CD14-positive monocyte (primary cell): Measurements from ENCODE around the gene SLCO2A1. TPM values are rescaled to one million over a fixed set of nuclear protein-coding genes. Genes with fewer than 3 reads are reported as not detected.

Source experiments
- DNase-seq, 3 donors: peaks; one replicate each; pipeline ENCODE4 v3.0.0-alpha.2; 2011 to 2022
- H2AFZ ChIP-seq: 2 replicates; pipeline ENCODE4 v1.6.0; 2012; ENCODE audit warnings: mild to moderate bottlenecking, low read depth, low read length, inconsistent platforms; ENCODE audit not compliant: insufficient read depth, poor library complexity, severe bottlenecking
- H3K27ac ChIP-seq, 2 donors: 1 replicate in 1 of 2; 2 replicates in 1 of 2; pipeline ENCODE4 v1.5.1; 2012 to 2013; ENCODE audit warnings: low read length in 2 of 2, control low read depth in 1 of 2, inconsistent platforms in 1 of 2, low read depth in 1 of 2, mild to moderate bottlenecking in 1 of 2
- H3K27me3 ChIP-seq, 2 donors: one replicate each; pipeline versions ENCODE4 v1.6.0 to v1.6.1; 2011 to 2013; ENCODE audit warnings: low read length in 2 of 2; ENCODE audit not compliant: control insufficient read depth in 2 of 2, insufficient read depth in 2 of 2
- H3K36me3 ChIP-seq, 2 donors: replicated peaks in 1 of 2; 1 replicate in 1 of 2; 2 replicates in 1 of 2; pipeline versions ENCODE4 v1.5.1 to v1.6.1; 2012 to 2013; ENCODE audit warnings: low read length in 2 of 2, control low read depth in 1 of 2, inconsistent platforms in 1 of 2, mild to moderate bottlenecking in 1 of 2; ENCODE audit not compliant: insufficient read depth in 2 of 2, control insufficient read depth in 1 of 2
- H3K4me1 ChIP-seq, 2 donors: 1 replicate in 1 of 2; 2 replicates in 1 of 2; pipeline versions ENCODE4 v1.5.1 to v1.6.1; 2012 to 2013; ENCODE audit warnings: low read length in 2 of 2, control low read depth in 1 of 2, inconsistent platforms in 1 of 2, mild to moderate bottlenecking in 1 of 2, moderate library complexity in 1 of 2; ENCODE audit not compliant: insufficient read depth in 2 of 2, control insufficient read depth in 1 of 2
- H3K4me2 ChIP-seq: replicated peaks from 2 replicates; pipeline ENCODE3; 2012; ENCODE audit warnings: low read length, moderate library complexity, mild to moderate bottlenecking; ENCODE audit not compliant: poor library complexity, severe bottlenecking; ENCODE audit errors: extremely low read depth
- H3K4me3 ChIP-seq, 3 experiments: fragments of 200-600 bp in 1 of 3; sonication (generic) in 1 of 3; replicated peaks in 1 of 3; 1 replicate in 2 of 3; 2 replicates in 1 of 3; pipeline ENCODE4 v1.5.1; 2011 to 2013; ENCODE audit warnings: low read length in 3 of 3, mild to moderate bottlenecking in 3 of 3, control low read depth in 2 of 3, low read depth in 2 of 3, inconsistent platforms in 1 of 3, moderate library complexity in 1 of 3
- H3K79me2 ChIP-seq: 2 replicates; pipeline ENCODE4 v1.6.0; 2012; ENCODE audit warnings: mild to moderate bottlenecking, control low read depth, inconsistent platforms, low read length, moderate library complexity; ENCODE audit not compliant: insufficient read depth
- H3K9ac ChIP-seq: 2 replicates; pipeline ENCODE4 v1.6.0; 2017; ENCODE audit warnings: low read length, mild to moderate bottlenecking; ENCODE audit not compliant: insufficient read depth, poor library complexity, severe bottlenecking
- H3K9me3 ChIP-seq, 2 donors: replicated peaks in 1 of 2; 1 replicate in 1 of 2; 2 replicates in 1 of 2; pipeline versions ENCODE4 v1.5.1 to v1.6.1; 2012 to 2013; ENCODE audit warnings: low read length in 2 of 2, control low read depth in 1 of 2; ENCODE audit not compliant: control insufficient read depth in 1 of 2, insufficient read depth in 1 of 2
- H4K20me1 ChIP-seq: 2 replicates; pipeline ENCODE4 v1.6.0; 2012; ENCODE audit warnings: mild to moderate bottlenecking, low read length, control low read depth, moderate library complexity; ENCODE audit not compliant: insufficient read depth
- H3K27ac Mint-ChIP-seq, 7 donors: one replicate each; pipeline ENCODE4 v1.8.0; 2020; ENCODE audit warnings: mild to moderate bottlenecking in 7 of 7, mixed read lengths in 7 of 7, moderate library complexity in 6 of 7, inconsistent platforms in 2 of 7
- H3K27me3 Mint-ChIP-seq, 3 donors: one replicate each; pipeline ENCODE4 v1.8.0; 2021 to 2022; ENCODE audit warnings: low read depth in 3 of 3, mild to moderate bottlenecking in 3 of 3, mixed read lengths in 3 of 3, moderate library complexity in 3 of 3, inconsistent platforms in 1 of 3
- H3K36me3 Mint-ChIP-seq, 2 donors: one replicate each; pipeline ENCODE4 v1.8.0; 2020; ENCODE audit warnings: mixed read lengths in 2 of 2, inconsistent platforms in 1 of 2, mild to moderate bottlenecking in 1 of 2
- H3K4me1 Mint-ChIP-seq: one replicate; pipeline ENCODE4 v1.8.0; 2020; ENCODE audit warnings: mild to moderate bottlenecking, mixed read lengths
- H3K4me3 Mint-ChIP-seq, 2 donors: one replicate each; pipeline ENCODE4 v1.8.0; 2020; ENCODE audit warnings: mild to moderate bottlenecking in 2 of 2, mixed read lengths in 2 of 2, moderate library complexity in 1 of 2
- H3K9me3 Mint-ChIP-seq, 7 donors: one replicate each; pipeline ENCODE4 v1.8.0; 2020 to 2022; ENCODE audit warnings: mixed read lengths in 7 of 7, mild to moderate bottlenecking in 6 of 7, moderate library complexity in 6 of 7, inconsistent platforms in 2 of 7
- CTCF ChIP-seq: fragments of 200-600 bp; IDR thresholded peaks from one replicate; pipeline ENCODE4 v1.8.0; 2022; ENCODE audit warnings: antibody characterized with exemption, mild to moderate bottlenecking
- WGBS: methylation state at CpG from one replicate; pipeline ENCODE4 v1.1.5; 2013; ENCODE audit warnings: missing lambda C conversion rate; ENCODE audit not compliant: insufficient coverage; 5-methylcytosine and 5-hydroxymethylcytosine counted together
- intact Hi-C, 2 donors: fragments of 100-400 bp; cut with micrococcal nuclease; formaldehyde crosslinking; loops; one replicate each; pipeline versions ENCODE4 v1.15.0 to v1.15.1; 2023
- polyA plus RNA-seq, 3 donors: library from polyadenylated mRNA; depleted of rRNA in 1 of 3; unstranded in 2 of 3; stranded (reverse) in 1 of 3; fragments of 300-500 nt in 2 of 3; fragments of >200 nt in 1 of 3; fragmentation: Illumina TruSeq in 2 of 3; gene quantifications; 1 replicate in 2 of 3; 2 replicates in 1 of 3; pipeline ENCODE4 v1.2.3, GENCODE V29; 2012 to 2021

Gene SLCO2A1
- polyA plus RNA-seq, 3 donors, result 0.12 TPM; not detected in 2

DNA sequence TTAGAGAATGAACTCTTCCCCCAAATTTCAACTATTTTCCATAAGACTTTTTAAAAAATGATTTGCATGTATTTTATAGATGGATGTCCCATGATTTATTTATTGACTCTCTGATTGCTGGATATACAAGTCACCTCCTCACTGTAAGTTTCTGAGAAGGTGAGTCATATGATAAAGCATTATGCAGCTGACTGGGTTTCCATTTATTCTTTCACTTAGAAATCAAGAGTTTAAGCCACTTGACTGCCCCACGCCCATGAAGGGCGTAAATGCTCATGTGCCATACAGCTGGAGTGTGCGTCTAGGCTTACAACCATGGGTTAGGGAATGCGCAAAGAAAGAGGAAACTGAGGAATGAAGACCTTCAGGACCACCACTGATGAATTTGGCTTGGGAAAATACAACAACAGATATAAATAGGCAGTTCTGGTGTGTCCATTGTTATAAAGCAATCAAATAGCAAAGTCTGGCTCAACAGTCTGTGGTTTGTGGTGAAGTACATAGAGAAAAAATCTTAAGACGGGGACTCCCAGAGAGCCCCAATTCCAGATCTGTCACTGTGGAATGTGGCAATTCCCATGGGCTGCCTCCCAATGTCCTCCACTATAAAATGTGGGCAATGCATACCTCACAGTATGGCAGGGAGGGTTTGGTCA lies 20.3 kb downstream of the SLCO2A1 start:
- WGBS, result no CpG with 5 or more reads among the region's 5 CpGs
- H3K27me3 Mint-ChIP-seq, result peaks cover 0 to 3% (median 1%) of the 10 kb centered on the region in 3 donors
- H3K4me2 ChIP-seq, result no peak overlapping the region

DNA sequence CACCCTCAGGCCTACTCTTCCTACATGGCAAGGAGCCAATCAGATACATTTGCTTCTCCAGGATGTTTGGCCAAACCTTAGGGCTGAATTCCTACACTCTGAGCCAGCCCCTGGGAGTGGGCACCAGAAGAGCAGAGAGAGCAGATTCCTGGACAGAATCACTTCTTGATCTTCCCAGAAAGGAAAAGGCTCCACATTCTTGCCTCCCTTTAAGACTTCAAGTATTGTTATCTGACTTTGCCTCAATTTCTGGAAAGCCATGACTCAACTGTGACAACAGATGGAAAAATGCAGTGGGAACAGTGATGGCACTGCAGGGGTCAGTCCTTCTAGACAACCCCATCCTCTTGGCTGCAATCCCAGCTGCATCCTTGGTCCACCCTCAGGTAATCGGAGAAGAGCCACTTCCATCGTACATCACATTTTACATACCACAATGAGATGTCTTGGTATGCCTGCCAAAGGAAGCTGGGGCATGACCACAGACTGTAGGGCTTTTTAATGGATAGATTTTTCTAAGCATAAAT lies 21.0 kb downstream of the SLCO2A1 start:
- DNase-seq, result no peak
- Histone ChIP-seq H3K9me3 (peaks cover 0 to 2% of the 10 kb centered on the region in 2 donors), H3K4me2 (no peak overlapping the region), H3K36me3 (no peaks in the 10 kb centered on the region), H2AFZ (no peak overlapping the region), H4K20me1 (no peaks in the 10 kb centered on the region), H3K79me2 (no peaks in the 10 kb centered on the region), H3K27me3 (no peaks in the 10 kb centered on the region), H3K4me1 (no peaks in the 10 kb centered on the region), H3K9ac (no peak overlapping the region), H3K27ac (no peak overlapping the region), H3K4me3 (no peak overlapping the region)
- H3K4me1 Mint-ChIP-seq, result no peaks in the 10 kb centered on the region
- H3K36me3 Mint-ChIP-seq, result no peaks in the 10 kb centered on the region
- WGBS, result no CpG with 5 or more reads among the region's 2 CpGs
- H3K4me3 Mint-ChIP-seq, result no peak overlapping the region
- H3K27ac Mint-ChIP-seq, result no peak overlapping the region
- peaks cover 0 to 3% (median 1%) of the 10 kb centered on the region in 3 donors for H3K27me3 Mint-ChIP-seq
- TF ChIP-seq CTCF, result no peak
- intact Hi-C loops, result no loop called here
- H3K9me3 Mint-ChIP-seq, result peaks cover 2 to 14% (median 7%) of the 10 kb centered on the region in 7 donors

More for the DNA sequence above, 20.3 kb downstream of the SLCO2A1 start:
- H3K4me3 Mint-ChIP-seq, result no peak overlapping the region
- Histone ChIP-seq H4K20me1 (no peaks in the 10 kb centered on the region), H3K9me3 (peaks cover 0 to 2% of the 10 kb centered on the region in 2 donors), H3K36me3 (no peaks in the 10 kb centered on the region), H3K9ac (no peak overlapping the region), H3K27ac (no peak overlapping the region), H3K4me1 (no peaks in the 10 kb centered on the region), H3K27me3 (no peaks in the 10 kb centered on the region), H3K79me2 (no peaks in the 10 kb centered on the region), H3K4me3 (no peak overlapping the region), H2AFZ (no peak overlapping the region)
- H3K27ac Mint-ChIP-seq, result no peak overlapping the region
- intact Hi-C loops, result no loop called here
- peaks cover under 1 to 9% (median 3%) of the 10 kb centered on the region in 7 donors for H3K9me3 Mint-ChIP-seq
- H3K36me3 Mint-ChIP-seq, result no peaks in the 10 kb centered on the region
- H3K4me1 Mint-ChIP-seq, result no peaks in the 10 kb centered on the region
- TF ChIP-seq CTCF, result no peak
- no peak for DNase-seq
